Lower lobe of right lung (tissue), 2 donors: ENCODE measurements around the gene IL17RC. TPM values are rescaled to one million over a fixed set of nuclear protein-coding genes. Genes with fewer than 3 reads are reported as not detected.

Experiments
- ATAC-seq, 2 donors: fragments of 200-7000 bp; cut with Tn5 transposase; one replicate each; pipeline ENCODE4 v1.9.1; 2020 to 2022; ENCODE audit warnings: mild to moderate bottlenecking in 2 of 2, moderate library complexity in 2 of 2
- DNase-seq: peaks from one replicate; pipeline ENCODE4 v3.0.0-alpha.2; 2020
- H3K27ac ChIP-seq: fragments of 200-600 bp; one replicate; pipeline ENCODE4 v1.8.0; 2022
- H3K27me3 ChIP-seq: fragments of 200-600 bp; one replicate; pipeline ENCODE4 v1.8.0; 2022; ENCODE audit warnings: low read depth
- H3K36me3 ChIP-seq: fragments of 200-600 bp; one replicate; pipeline ENCODE4 v1.8.0; 2022; ENCODE audit warnings: mild to moderate bottlenecking
- H3K4me1 ChIP-seq: fragments of 200-600 bp; one replicate; pipeline ENCODE4 v1.8.0; 2022
- H3K4me3 ChIP-seq: fragments of 200-600 bp; one replicate; pipeline ENCODE4 v1.8.0; 2022; ENCODE audit warnings: mild to moderate bottlenecking
- H3K9me3 ChIP-seq: fragments of 200-600 bp; one replicate; pipeline ENCODE4 v1.8.0; 2022
- intact Hi-C: fragments of 100-400 bp; cut with DNase I; formaldehyde crosslinking; loops from one replicate; pipeline ENCODE4 v1.11.0; 2022
- total RNA-seq: library from RNA; stranded (reverse); fragmentation: NEBNext Ultra II Directional; extraction: Animal tissue kit (Norgen Biotek cat#: 25700); gene quantifications from one replicate; pipeline ENCODE4 v1.2.1, GENCODE V29; 2021
- TF ChIP-seq, protein P1 (sequence below): fragments of 200-600 bp; IDR thresholded peaks from one replicate; pipeline ENCODE4 v1.8.0; 2022; ENCODE audit warnings: antibody characterized with exemption, mild to moderate bottlenecking
- donor health status: DM: no; HTN: yes; CAD: no; lungs with severe emphysema.

IL17RC gene
- total RNA-seq, 1 donor from 2014 or later, result 27.2 TPM

DNA sequence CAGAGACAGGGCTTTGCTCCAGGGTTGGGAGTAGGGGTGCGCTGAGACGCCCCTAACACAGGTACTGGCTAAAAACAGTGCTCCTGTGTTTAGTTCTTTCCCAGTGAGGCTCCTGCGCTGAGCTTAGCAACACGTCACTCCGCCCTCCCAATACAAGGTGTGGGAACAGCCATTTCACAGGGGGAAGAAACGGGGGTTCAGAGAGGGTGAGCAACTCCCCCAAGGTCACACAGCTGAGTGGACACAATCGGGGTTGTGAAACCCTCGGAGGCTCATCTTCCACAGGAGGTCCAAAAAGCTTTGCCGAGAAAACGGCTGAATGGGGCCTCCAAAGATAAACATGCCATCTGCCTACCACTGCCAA lies 34.7 kb downstream of the IL17RC start:
- peak overlapping the region; percentile 56 for H3K4me3 ChIP-seq
- no peak overlapping the region for H3K27ac ChIP-seq
- no peaks in the 10 kb centered on the region for H3K36me3 ChIP-seq
- TF ChIP-seq, protein P1, sequence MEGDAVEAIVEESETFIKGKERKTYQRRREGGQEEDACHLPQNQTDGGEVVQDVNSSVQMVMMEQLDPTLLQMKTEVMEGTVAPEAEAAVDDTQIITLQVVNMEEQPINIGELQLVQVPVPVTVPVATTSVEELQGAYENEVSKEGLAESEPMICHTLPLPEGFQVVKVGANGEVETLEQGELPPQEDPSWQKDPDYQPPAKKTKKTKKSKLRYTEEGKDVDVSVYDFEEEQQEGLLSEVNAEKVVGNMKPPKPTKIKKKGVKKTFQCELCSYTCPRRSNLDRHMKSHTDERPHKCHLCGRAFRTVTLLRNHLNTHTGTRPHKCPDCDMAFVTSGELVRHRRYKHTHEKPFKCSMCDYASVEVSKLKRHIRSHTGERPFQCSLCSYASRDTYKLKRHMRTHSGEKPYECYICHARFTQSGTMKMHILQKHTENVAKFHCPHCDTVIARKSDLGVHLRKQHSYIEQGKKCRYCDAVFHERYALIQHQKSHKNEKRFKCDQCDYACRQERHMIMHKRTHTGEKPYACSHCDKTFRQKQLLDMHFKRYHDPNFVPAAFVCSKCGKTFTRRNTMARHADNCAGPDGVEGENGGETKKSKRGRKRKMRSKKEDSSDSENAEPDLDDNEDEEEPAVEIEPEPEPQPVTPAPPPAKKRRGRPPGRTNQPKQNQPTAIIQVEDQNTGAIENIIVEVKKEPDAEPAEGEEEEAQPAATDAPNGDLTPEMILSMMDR, result no peak
- ATAC-seq (no peak), DNase-seq (no peak)
- intact Hi-C loops, result no loop called here
- H3K27me3 ChIP-seq, result no peaks in the 10 kb centered on the region
- H3K9me3 ChIP-seq, result no peaks in the 10 kb centered on the region
- H3K4me1 ChIP-seq, result peaks cover 21% of the 10 kb centered on the region

DNA sequence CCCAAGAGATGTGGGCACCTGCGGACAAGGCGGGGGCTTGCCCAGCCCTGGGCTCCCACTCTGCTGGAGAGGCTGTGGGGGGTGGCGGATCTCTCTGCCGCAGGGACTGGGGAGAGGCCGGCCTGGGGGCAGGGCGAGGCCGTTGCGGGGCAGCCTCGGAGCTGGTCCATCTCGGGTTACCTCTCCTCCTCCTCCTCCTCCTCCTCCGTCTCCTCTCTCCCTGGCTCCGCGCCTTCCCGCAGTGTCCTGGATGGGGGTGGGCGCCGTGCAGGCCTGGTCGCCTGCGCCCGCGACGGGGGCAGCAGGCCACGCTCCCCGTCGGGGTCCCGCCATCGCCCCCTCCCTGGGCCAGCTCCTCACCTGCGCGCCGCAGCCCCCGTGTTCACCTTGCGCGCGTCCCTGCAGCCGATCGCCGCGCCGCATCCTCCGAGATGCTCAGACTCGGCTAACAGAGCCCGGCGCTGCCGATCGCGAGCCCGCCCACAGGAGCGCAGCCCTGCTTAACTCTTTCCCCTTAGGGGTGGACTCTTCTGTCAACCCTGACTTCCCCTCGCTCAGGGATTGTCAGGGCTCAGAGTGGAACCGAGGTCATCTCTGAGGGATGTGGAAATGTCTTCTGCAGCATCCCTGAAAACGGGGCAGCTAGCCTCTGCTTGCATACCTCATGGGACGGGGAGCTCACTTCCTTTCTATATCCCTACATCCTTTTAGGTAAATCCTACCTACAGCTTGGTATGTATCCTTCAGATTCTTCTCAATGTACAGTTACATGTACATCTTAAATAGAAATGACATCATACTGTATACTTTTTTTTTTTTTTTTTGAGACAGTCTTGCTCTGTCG lies 35.3 kb downstream of the IL17RC start, which contains the start of gene PRRT3:
Gene PRRT3 (minus strand): TSS at position 447 of the 844 bp plus-strand sequence. CDS start 2,293 bp downstream, outside the sequence.
- Histone ChIP-seq H3K9me3 (no peaks in the 10 kb centered on the region), H3K27ac (no peak within 1 kb of the TSS), H3K4me1 (peaks cover 21% of the 10 kb centered on the region), H3K36me3 (no peaks in the 10 kb centered on the region), H3K27me3 (no peaks in the 10 kb centered on the region), H3K4me3 (peak within 1 kb of the TSS; percentile 56)
- peak; percentile 63 for DNase-seq
- TF ChIP-seq, protein P1, result no peak
- intact Hi-C loops, result no loop called here
- peak; percentile 64 to 65 for ATAC-seq

DNA sequence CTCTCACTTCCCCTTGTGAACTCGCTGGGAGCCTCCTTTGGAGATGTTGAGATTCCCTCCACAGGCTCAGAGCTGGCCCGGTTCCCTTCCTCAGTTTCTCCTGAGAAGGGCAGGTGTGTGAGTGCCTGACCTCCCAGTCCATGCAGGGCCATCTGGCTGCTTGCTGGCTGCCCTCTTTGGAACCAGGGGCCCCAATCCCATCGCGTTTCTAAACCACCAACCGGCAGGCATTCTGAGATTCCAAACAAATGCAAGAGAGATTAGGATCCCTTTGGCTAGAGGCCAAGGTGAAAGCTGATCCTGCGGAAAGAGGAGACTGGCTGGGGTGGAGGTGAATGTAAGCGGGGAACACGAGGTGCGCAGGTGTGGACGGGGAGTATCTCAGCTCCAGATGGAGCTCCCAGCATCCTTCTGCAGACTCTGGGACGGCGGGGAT lies 38.2 kb downstream of the IL17RC start:
- DNase-seq (no peak), ATAC-seq (no peak)
- Histone ChIP-seq H3K27me3 (no peaks in the 10 kb centered on the region), H3K4me3 (no peak overlapping the region), H3K36me3 (no peaks in the 10 kb centered on the region), H3K9me3 (no peaks in the 10 kb centered on the region), H3K27ac (no peak overlapping the region), H3K4me1 (peaks cover 16% of the 10 kb centered on the region)
- intact Hi-C loops, result no loop called here
- TF ChIP-seq, protein P1, result no peak

DNA sequence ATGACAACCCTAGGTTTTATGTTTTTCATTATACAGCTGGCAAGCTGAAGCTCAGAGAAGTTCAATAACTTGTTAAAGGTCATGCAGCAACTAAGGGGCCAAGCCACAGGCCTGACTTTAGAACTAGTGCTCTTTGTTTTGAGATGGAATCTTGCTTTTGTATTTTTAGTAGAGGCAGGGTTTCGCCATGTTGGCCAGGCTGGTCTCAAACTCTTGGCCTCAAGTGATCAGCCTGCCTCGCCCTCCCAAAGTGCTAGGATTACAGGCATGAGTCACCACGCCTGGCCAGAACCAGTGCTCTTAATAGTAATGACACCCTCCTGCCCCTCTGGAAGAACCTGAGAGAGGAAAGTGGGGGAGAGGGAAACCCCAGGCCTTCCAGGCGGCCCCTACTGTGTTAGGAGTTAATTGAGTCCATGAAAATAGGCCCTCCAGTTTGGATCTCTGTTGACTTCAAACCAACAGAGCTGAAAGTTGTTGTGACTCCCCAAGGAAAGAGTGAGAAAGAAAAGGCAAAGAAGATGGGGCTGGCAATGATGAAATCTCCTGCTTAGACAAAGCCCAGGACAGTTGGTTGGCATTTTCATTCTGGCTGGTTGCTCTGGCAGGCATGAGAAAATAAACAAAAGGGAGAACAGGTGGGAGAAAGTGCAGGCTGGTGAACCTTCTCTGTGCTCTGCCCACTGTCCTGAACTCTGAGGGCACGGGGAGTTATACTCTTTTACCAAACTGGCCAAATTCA lies 38.9 kb downstream of the IL17RC start:
- ATAC-seq, result peak in 1 of 2 donors; percentile 37

DNA sequence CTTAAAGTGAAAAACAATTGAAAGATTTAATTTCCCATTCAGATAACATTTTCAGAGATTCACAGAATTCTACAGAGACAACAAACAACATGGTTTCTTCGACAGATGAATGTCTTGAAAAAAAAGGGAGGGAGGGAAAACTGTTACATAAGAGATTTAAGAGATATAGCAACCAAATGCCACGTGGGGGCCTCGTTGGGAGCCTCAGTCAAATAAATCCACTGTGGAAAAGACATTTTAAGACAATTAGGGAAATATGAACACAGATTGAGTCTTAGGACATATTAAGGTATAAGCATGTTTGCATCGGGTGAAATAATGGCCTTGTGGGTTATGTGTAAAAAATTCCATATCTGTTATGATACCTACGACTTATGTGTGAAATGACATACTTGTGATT lies 40.3 kb downstream of the IL17RC start:
- Histone ChIP-seq H3K36me3 (peaks cover 11% of the 10 kb centered on the region), H3K9me3 (no peaks in the 10 kb centered on the region), H3K4me3 (no peak overlapping the region), H3K27me3 (no peaks in the 10 kb centered on the region), H3K4me1 (peaks cover 3% of the 10 kb centered on the region), H3K27ac (no peak overlapping the region)
- intact Hi-C loops, result no loop called here
- DNase-seq, result no peak
- no peak for ATAC-seq
- TF ChIP-seq, protein P1, result no peak

More for the DNA sequence above, 38.9 kb downstream of the IL17RC start:
- H3K27ac ChIP-seq, result no peak overlapping the region
- TF ChIP-seq, protein P1, result no peak
- no peaks in the 10 kb centered on the region for H3K9me3 ChIP-seq
- no peak for DNase-seq
- H3K4me1 ChIP-seq, result peaks cover 16% of the 10 kb centered on the region
- intact Hi-C loops, result no loop called here
- no peaks in the 10 kb centered on the region for H3K36me3 ChIP-seq
- H3K27me3 ChIP-seq, result no peaks in the 10 kb centered on the region
- H3K4me3 ChIP-seq, result no peak overlapping the region
